Measurements from ENCODE around the gene SLFN12L. TPM values are rescaled to one million over a fixed set of nuclear protein-coding genes. Genes with fewer than 3 reads are reported as not detected.
"Not testable (repeated sequence)": the region's sequence is repeated elsewhere in the genome, so short reads cannot be mapped to it uniquely, and the experiment has no call there.

The SLFN12L gene
- total RNA-seq, 4 donors from 2014 or later = 0.32 to 1.7 (median 1.0) TPM

DNA sequence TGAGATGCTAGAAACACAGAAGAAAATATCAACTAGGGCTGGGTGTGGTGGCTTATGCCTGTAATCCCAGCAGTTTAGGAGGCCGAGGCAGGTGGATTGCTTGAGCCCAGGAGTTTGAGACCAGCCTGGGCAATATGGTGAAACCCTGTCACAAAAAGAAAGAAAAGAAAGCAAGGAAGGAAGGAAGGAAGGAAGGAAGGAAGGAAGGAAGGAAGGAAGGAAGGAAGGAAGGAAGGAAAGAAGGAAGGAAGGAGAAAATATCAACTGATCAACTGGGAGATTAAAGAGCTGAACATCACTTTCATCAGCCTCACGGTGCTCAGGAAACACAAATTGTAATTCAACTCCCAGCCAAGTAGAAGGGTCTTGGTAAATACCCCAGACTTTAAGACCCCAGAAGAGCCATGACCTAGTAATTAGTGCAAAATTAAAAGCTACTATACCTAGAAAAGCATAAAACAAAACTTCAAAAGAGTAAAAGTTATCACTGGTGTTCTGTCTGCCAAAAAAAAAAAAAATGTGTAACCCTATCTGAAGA lies 61.1 kb downstream of the SLFN12L start:
- Histone ChIP-seq H3K9me3 (peaks cover 0 to 5% (median 0%) of the 10 kb centered on the region in 4 donors), H3K4me1 (no peaks in the 10 kb centered on the region), H3K36me3 (no peaks in the 10 kb centered on the region), H3K27ac (replicated peaks in 1 of 4) (no peak overlapping the region), H3K27me3 (peaks cover 0 to 35% (median 6%) of the 10 kb centered on the region in 4 donors), H3K4me3 (no peak overlapping the region)
- TF ChIP-seq POLR2A (IDR thresholded peaks at IDR 0.05; ENCODE audit: low read depth) = no peak
- TF ChIP-seq EP300 (IDR thresholded peaks at IDR 0.05) = no peak
- no peak for TF ChIP-seq POLR2AphosphoS5 (IDR thresholded peaks at IDR 0.05)
- TF ChIP-seq, protein P1, sequence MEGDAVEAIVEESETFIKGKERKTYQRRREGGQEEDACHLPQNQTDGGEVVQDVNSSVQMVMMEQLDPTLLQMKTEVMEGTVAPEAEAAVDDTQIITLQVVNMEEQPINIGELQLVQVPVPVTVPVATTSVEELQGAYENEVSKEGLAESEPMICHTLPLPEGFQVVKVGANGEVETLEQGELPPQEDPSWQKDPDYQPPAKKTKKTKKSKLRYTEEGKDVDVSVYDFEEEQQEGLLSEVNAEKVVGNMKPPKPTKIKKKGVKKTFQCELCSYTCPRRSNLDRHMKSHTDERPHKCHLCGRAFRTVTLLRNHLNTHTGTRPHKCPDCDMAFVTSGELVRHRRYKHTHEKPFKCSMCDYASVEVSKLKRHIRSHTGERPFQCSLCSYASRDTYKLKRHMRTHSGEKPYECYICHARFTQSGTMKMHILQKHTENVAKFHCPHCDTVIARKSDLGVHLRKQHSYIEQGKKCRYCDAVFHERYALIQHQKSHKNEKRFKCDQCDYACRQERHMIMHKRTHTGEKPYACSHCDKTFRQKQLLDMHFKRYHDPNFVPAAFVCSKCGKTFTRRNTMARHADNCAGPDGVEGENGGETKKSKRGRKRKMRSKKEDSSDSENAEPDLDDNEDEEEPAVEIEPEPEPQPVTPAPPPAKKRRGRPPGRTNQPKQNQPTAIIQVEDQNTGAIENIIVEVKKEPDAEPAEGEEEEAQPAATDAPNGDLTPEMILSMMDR (IDR thresholded peaks at IDR 0.05) = no peak
- no peak for DNase-seq (ENCODE audit: extremely low spot score)
- 57% methylated on average over 2 of the region's 2 CpGs for WGBS
- intact Hi-C loops (cut with DNase I) = no loop called here

DNA sequence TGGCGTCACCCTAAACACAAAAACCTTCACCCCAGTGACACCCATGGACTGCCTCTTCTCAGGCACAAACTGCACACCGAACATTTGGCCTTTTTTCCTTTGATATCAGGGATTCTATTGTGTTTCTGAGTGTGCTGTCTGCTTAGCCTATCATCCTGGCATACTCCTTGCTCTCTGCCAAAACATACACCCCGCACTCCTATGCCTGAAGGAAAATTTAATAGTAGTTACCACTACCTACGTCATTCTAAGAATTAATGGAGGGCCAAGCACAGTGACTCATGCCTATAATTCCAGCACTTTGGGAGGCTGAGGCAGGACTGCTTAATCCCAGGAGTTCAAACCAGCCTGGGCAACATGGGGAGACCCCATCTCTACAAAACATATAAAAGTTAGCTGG lies 69.0 kb downstream of the SLFN12L start:
- H3K4me3 ChIP-seq = no peak overlapping the region
- H3K4me1 ChIP-seq = no peaks in the 10 kb centered on the region
- TF ChIP-seq POLR2AphosphoS5 (IDR thresholded peaks at IDR 0.05) (no peak), EP300 (IDR thresholded peaks at IDR 0.05) (no peak), POLR2A (IDR thresholded peaks at IDR 0.05; ENCODE audit: low read depth) (no peak)
- TF ChIP-seq, protein P1 (IDR thresholded peaks at IDR 0.05) = no peak
- no peaks in the 10 kb centered on the region for H3K36me3 ChIP-seq
- H3K27me3 ChIP-seq = peaks cover 0 to 18% (median 0%) of the 10 kb centered on the region in 4 donors
- H3K27ac ChIP-seq (replicated peaks in 1 of 4) = no peak overlapping the region
- 77% methylated on average over 4 of the region's 4 CpGs for WGBS
- H3K9me3 ChIP-seq = peaks cover 0 to 5% (median 0%) of the 10 kb centered on the region in 4 donors
- intact Hi-C loops (cut with DNase I) = no loop called here
- DNase-seq (ENCODE audit: extremely low spot score) = no peak

GRCh38 chr17:35467824-35468223 lies 69.7 kb downstream of the SLFN12L start:
- TF ChIP-seq POLR2A (IDR thresholded peaks at IDR 0.05; ENCODE audit: low read depth) (no peak), POLR2AphosphoS5 (IDR thresholded peaks at IDR 0.05) (no peak), EP300 (IDR thresholded peaks at IDR 0.05) (no peak)
- TF ChIP-seq, protein P1 (IDR thresholded peaks at IDR 0.05) = no peak
- DNase-seq (ENCODE audit: extremely low spot score) = no peak
- Histone ChIP-seq H3K4me3 (no peak overlapping the region), H3K27ac (replicated peaks in 1 of 4) (no peak overlapping the region), H3K27me3 (peaks cover 0 to 25% (median 0%) of the 10 kb centered on the region in 4 donors), H3K9me3 (peaks cover 0 to 5% (median 0%) of the 10 kb centered on the region in 4 donors), H3K4me1 (no peaks in the 10 kb centered on the region), H3K36me3 (no peaks in the 10 kb centered on the region)
- WGBS = 85% methylated on average over 4 of the region's 4 CpGs
- intact Hi-C loops (cut with DNase I) = no loop called here

GRCh38 chr17:35460354-35460851 lies 77.1 kb downstream of the SLFN12L start:
- H3K9me3 ChIP-seq = no peaks in the 10 kb centered on the region
- peak overlapping the region; percentile 37 to 51 (median 40) for H3K4me3 ChIP-seq
- H3K36me3 ChIP-seq = no peaks in the 10 kb centered on the region
- peaks cover 0 to 50% (median 3%) of the 10 kb centered on the region in 4 donors for H3K27me3 ChIP-seq
- TF ChIP-seq, protein P1 (IDR thresholded peaks at IDR 0.05) = no peak
- TF ChIP-seq POLR2AphosphoS5 (IDR thresholded peaks at IDR 0.05) = peak in 1 of 2 donors; percentile 6
- intact Hi-C loops (cut with DNase I) = no loop called here
- no peak overlapping the region for H3K27ac ChIP-seq (replicated peaks in 1 of 4)
- peaks cover 4 to 8% (median 7%) of the 10 kb centered on the region in 4 donors for H3K4me1 ChIP-seq
- DNase-seq (ENCODE audit: extremely low spot score) = no peak
- 18% methylated on average over 17 of the region's 44 CpGs for WGBS

DNA sequence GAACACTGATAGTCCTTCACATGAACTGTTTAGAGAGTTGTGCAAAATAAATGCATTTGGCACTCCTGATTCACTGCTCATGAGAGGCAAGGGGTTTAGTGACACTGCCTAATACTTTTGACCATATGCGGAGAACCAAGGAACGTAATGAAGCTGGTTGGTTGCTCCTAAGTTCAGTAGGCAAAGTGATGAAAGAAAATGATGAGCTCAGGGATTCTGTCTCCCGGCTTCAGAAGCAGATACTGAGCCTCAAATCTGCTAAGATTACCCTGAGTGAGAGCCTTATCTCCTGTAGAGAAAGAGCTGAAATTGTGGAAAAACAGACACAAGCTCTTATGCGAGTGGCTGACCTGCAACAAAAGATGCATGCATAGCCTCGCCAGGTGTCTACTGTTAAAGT lies 83.4 kb downstream of the SLFN12L start:
- H3K36me3 ChIP-seq; intact Hi-C loops (cut with DNase I); H3K4me3 ChIP-seq; H3K9me3 ChIP-seq; DNase-seq (ENCODE audit: extremely low spot score); H3K4me1 ChIP-seq; H3K27ac ChIP-seq (replicated peaks in 1 of 4): not testable (repeated sequence)
- WGBS = 87% methylated on average over 5 of the region's 5 CpGs
- peaks cover 0 to 22% (median 0%) of the 10 kb centered on the region in 4 donors for H3K27me3 ChIP-seq
